Stimulated activated CD4-positive, alpha-beta T cell treated with anti-CD3 and anti-CD28 coated beads, Interleukin-15, amount 100 ng/mL, for 1 hour (primary cell): ENCODE results near the gene GATAD2B.

Experiments
- DNase-seq, 2 donors: peaks; one replicate each; pipeline ENCODE4 v3.0.0-alpha.2; 2020; ENCODE audit warnings: low read depth in 1 of 2, low spot score in 1 of 2

Gene GATAD2B

GRCh38 chr1:153951801-153952200, 29.0 kb upstream of the GATAD2B start:
- DNase-seq = no peak

DNA sequence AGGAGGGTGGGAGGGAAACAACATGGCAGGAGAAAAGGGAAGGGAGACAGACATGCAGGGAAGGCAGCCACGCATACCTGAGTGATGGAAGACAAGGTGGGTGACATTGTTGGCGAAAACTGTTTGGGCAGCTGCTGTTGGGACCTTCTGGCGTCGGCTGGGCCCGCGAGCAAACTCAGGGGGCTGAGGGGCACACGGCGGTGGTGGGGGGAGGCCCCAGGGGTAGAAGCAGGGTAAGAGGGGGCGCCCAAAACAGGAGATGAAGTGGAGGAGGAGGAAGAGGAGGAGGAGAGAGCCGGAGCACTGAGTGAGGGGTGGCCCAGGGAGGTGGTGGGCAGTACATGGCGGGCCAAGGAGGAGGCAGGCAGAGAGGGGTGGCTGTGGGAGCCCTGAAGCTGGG, 28.4 kb upstream of the GATAD2B start:
- DNase-seq = no peak

DNA sequence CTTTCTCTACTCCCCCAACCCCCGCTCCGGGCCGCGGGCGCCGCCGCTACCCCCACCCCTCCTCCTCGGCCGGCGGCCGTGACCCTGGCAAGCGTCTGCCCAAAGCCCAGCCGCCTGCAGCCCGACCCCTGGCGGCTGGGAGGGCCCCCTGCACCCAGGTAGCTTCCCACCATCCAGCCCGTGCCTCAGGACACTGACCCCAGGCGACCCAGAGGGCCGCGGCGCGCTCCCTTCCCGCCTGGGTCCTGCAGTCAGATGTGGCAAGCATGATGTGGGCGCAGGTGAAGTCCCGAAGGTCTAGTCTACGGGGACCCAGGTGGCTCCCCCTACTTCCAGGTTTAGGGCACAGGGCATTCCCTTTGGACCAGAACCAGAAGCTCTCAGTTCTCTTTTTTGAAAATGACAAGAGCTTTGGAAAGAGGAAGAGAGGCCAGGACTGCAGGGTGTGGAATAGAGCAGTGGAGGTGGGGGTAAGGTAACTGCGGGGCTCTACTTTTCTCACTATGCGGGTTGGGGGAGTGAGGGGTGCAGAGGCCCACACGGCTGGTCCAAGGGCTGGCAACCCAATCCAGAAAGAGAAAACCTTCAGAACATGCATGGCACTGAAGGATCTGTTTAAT, 24.0 kb upstream of the GATAD2B start, which contains the start of gene DENND4B:
Gene DENND4B (minus strand): TSS at position 97 of the 620 bp plus-strand sequence. CDS start 2,344 bp downstream, outside the sequence.
- peak; percentile 51 to 69 for DNase-seq

DNA sequence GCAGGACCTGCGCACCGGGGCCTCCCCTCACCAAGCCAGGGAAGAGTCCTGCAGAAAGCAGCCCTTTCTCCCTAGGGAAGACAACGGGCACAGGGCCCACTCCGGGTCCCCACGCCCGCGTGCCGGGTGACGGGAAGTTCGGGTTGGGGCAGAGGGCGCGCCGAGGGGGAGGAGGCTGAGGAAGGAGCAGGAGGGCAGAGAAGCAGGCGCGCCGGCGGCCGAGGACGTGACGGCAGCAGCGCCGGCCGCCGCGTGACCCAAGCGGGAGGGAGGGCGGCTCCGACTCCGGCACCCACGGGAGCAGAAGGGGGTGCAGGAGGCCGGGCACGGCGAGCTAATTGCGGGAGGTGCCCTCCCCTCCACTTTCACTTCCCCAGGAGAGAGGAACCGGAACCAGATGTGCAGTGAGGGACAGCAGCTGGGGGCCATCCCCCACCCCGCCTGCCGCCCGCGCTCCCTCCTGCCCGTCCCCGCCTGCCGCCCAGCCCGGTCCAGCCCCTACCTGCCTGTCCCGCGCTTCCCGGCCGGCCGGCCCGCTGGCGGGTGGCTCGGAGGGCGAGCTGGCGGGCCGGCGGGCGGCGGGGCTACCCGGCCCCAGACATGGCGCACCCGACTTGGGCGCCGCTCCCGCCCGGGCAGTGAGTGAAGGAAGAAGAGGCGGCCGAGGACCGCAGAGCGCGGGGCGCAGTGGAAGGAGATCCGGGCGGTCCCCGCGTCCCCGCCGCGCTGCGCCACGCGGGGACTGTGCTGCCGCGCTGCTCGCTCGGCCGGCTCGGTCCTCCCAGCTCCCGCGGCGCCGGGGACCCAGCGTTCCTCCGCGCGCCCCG, 23.2 kb upstream of the GATAD2B start:
- peak; percentile 47 to 50 for DNase-seq

GRCh38 chr1:153945131-153945794, 22.5 kb upstream of the GATAD2B start:
- DNase-seq = peak; percentile 44 to 46

GRCh38 chr1:153944827-153945117, 22.0 kb upstream of the GATAD2B start:
- no peak for DNase-seq

GRCh38 chr1:153944005-153944826, 21.4 kb upstream of the GATAD2B start:
- DNase-seq = no peak

GRCh38 chr1:153942766-153943549, 20.2 kb upstream of the GATAD2B start:
- DNase-seq = no peak

DNA sequence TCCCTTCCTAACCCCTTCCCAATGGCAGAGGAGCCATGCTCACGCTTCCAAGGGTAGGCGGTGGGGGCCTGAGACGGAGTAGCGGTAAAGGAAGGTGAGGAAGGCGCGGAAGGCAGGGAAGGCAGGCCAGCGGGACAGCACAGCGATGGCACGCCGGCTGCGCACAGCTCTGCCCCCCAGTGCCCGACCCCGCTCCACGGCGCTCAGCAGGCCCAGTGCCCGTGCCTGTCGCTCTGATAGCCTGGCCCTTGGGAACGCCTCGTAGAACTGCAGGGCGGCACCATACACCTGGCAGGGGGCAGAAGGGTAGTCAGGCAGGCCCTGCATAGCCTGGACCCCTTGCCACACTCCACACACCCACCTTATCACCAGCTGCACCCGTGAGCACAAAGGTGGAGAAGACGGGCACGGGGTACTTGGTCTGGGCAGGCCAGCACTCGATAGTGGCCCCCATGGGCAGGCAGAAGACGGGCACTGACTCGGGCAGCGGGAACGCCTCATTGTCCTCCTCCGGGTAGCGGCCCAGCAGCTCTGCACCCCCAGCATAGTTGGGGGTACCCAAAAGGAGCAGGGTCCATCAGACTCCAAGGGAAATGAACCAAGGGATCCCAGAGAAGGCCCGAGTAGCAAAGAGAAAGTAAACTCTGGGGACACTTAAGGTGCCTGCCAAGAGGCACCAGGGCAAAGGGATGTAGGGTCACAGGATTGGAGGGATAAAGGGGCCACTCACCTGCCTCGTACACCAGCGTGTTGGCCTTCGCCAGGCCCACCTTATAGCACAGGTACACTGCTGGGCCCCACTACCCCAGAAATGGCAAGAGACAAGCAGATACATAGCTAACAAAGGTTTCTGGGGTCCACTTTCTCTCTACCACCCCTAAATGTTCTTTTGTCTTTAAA, 19.3 kb upstream of the GATAD2B start:
- DNase-seq = no peak

DNA sequence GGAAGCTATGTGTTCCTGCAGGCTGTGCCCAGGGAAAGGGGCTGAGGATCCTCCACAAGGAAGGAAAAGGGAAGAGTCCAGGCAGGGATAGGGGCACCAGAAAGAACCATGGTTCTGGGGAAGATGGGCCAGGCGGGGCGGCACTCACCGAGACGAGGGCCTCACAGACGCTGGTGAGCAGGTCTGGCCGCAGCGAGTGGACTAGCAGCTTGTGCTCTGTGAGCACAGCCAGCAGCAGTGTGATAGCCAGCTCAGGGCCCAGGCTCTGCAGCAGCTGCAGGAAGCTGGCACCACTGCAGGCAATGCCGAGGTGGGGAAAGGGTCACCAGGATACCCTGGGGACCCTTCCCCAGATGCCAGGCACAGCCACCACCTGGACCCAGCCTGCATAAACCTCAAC, 18.0 kb upstream of the GATAD2B start:
- DNase-seq = no peak

DNA sequence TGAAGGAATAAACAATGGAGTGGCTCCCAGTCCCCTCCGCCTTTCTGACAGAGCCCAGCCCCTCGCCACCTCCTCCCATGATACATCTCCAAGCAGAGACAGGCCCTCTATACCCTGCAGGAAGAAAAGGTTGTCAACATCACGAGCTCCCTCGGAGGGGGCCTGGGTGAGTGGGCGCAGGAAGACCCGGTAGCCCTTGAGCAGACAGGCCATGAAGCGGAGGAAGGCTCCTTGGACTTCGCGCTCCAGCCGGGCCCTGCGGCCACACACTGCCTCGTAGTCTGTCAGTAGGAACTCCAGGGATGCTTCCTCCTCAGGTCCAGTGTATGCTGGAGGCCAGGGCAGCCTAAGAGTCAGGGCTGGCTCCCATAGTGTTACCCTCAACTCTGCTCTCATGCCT, 16.7 kb upstream of the GATAD2B start:
- no peak for DNase-seq

GRCh38 chr1:153938996-153939395, 16.2 kb upstream of the GATAD2B start:
- no peak for DNase-seq

DNA sequence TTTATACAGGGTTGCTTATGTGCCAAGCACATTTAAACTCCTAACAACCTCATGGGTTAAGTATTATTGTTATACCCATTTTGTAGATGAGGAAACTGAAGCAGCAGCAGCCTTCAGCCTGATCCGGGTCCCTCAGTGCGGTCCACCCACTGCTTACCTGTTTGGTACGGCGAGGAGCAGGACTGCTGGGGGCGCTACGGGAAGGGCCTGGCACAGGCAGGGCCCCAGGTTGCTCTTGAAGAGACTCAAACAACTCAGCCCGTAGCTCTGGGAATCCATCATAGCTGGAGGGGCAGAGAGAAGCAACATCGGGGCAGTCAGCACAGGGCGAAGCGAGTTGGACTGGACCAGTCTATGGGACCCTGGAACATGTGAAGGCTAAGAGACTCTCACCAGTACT, 14.6 kb upstream of the GATAD2B start:
- no peak for DNase-seq

- no peak for DNase-seq
Measured at GRCh38 chr1:153936011-153936802, 13.4 kb upstream of the GATAD2B start.

- no peak for DNase-seq
Measured at GRCh38 chr1:153934746-153935145, 12.0 kb upstream of the GATAD2B start.

DNA sequence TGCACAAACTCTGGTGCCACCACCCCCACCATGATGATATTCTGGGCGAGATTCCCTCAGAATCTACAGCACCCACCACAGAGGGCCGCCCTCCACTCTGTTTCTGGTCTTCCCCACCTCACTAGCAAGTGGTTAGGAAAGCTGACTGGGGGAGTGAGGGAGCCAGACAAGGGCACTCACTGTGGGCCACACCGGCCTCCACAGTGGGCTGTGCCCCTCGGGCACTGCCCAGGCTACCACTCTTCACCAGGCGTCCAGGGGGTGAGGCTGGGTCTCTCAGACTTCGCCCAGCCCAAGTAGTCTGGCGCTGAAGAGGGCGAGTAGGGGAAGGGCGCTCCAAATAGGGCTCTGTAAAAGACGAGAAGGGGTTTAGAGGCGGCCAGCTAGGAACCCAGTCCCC, 11.2 kb upstream of the GATAD2B start:
- DNase-seq = no peak

DNA sequence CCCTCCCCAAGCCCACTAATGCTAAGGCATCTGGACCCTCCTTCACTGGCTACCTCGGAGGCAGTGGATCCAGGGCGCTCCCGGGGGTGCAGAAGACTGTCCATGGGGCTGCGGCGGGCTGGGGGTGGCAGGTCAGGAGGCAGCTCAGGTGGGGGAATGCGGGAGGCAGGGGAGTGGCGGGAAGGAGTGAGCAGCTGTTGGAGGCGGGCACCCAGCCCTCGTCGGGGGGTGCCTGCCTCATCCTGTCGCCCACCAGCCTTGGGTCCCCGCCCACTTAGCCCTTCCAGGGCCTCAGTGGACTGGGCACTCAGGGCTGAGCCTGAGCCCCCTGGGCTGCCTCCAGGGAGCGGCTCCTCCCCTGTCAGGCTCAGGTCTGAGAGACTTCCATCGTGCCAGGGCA, 10.7 kb upstream of the GATAD2B start:
- no peak for DNase-seq

DNA sequence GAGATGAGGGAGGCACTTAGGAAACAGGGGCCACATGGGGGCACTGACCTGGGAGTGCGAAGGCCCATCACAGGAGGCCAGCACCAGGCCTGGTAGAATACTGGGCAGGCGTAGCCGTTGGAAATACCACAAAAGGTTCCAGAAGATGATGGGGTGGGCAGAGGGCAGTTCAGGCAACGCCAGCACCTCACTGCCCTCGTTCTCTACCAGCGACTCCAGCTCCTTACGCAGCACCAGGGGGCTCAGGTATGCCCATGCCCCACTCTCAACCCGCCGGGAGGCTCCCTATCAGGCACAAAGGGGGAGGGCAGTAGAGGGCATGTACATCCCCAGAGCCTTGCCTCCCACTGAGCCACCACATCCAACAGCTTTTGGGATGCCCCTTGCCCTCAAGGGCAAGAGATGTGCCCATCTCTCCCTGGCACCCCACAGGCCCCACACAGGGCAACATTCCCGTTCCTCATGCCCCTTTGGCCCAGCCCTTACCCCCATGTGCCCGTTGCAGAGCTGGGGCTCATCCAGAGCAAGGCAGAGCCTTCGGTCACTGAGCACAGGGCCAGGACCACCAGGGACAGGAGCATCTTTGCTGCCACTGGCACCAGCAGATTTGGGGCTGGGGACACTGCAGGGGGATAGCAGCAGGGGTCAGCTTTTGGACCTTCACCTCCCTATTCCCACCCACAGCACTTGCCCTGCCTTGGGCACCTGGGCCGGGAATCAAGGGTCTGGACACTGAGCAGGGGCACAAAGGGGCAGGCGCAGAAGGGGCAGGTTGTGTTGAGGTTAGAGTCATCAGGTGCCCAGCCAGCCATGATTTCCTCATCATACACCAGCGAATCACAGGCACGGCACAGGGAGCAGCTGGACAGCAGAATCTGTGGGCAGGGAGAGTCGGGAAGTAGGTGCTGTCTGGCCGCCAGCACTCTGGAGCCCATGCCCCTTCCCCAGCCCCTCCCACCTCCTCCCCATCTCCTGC, 9.7 kb upstream of the GATAD2B start:
- no peak for DNase-seq
